OCI-LY1 (cell line): ENCODE measurements around the gene PTPRE.

Experiments
- H2AFZ ChIP-seq: fragments of 200-600 bp; sonication (generic), shearing (Covaris generic); 2 replicates; pipeline ENCODE4 v1.6.0; 2014; ENCODE audit warnings: antibody characterized with exemption, mild to moderate bottlenecking, low read length
- H3F3A ChIP-seq: fragments of 200-600 bp; sonication (generic), shearing (Covaris generic); 2 replicates; pipeline ENCODE4 v1.6.0; 2014; ENCODE audit warnings: mild to moderate bottlenecking, antibody characterized with exemption, low read length, moderate library complexity; ENCODE audit not compliant: insufficient read depth
- H3K27ac ChIP-seq: fragments of 200-600 bp; sonication (generic); 2 replicates; pipeline ENCODE4 v1.5.1; 2014; ENCODE audit warnings: low read length, mixed run types, mild to moderate bottlenecking, low read depth; ENCODE audit not compliant: poor library complexity, severe bottlenecking
- H3K27me3 ChIP-seq: fragments of 200-600 bp; sonication (generic); 2 replicates; pipeline ENCODE4 v1.6.0; 2014; ENCODE audit warnings: antibody characterized with exemption, mild to moderate bottlenecking, low read length, moderate library complexity; ENCODE audit not compliant: insufficient read depth
- H3K36me3 ChIP-seq: fragments of 200-600 bp; sonication (generic); 2 replicates; pipeline ENCODE4 v1.6.1; 2014; ENCODE audit warnings: mild to moderate bottlenecking, antibody characterized with exemption, low read length, moderate library complexity, mixed read lengths; ENCODE audit not compliant: insufficient read depth
- H3K4me1 ChIP-seq: fragments of 200-600 bp; sonication (generic); 2 replicates; pipeline ENCODE4 v1.5.1; 2014; ENCODE audit warnings: mild to moderate bottlenecking, low read length, moderate library complexity; ENCODE audit not compliant: insufficient read depth, severe bottlenecking
- H3K4me2 ChIP-seq: fragments of 200-600 bp; sonication (generic), shearing (Covaris generic); 2 replicates; pipeline ENCODE4 v1.6.1; 2014; ENCODE audit warnings: low read length
- H3K4me3 ChIP-seq: fragments of 200-600 bp; sonication (generic); 2 replicates; pipeline ENCODE4 v1.5.1; 2014; ENCODE audit warnings: low read length, low read depth, mild to moderate bottlenecking, mixed read lengths; ENCODE audit not compliant: poor library complexity, severe bottlenecking
- H3K79me2 ChIP-seq: fragments of 200-600 bp; shearing (Covaris generic); 2 replicates; pipeline ENCODE4 v1.6.1; 2016; ENCODE audit warnings: mixed run types, low read length, mixed read lengths; ENCODE audit not compliant: insufficient read depth
- H3K9ac ChIP-seq: fragments of 200-600 bp; sonication (generic), shearing (Covaris generic); 2 replicates; pipeline ENCODE4 v1.6.1; 2014; ENCODE audit warnings: mild to moderate bottlenecking, low read length, mixed read lengths
- H3K9me2 ChIP-seq: fragments of 200-600 bp; sonication (generic), shearing (Covaris generic); 2 replicates; pipeline ENCODE4 v1.6.1; 2014; ENCODE audit warnings: low read depth, mild to moderate bottlenecking, low read length, mixed read lengths
- H3K9me3 ChIP-seq: fragments of 200-600 bp; shearing (Covaris generic); 2 replicates; pipeline ENCODE4 v1.6.1; 2014; ENCODE audit warnings: low read length, mixed read lengths
- H4K20me1 ChIP-seq: fragments of 200-600 bp; sonication (generic), shearing (Covaris generic); 2 replicates; pipeline ENCODE4 v1.6.0; 2016; ENCODE audit warnings: mild to moderate bottlenecking, low read length; ENCODE audit not compliant: insufficient read depth
- EZH2 ChIP-seq: fragments of 200-600 bp; sonication (generic), shearing (Covaris generic); IDR thresholded peaks from 2 replicates; pipeline ENCODE4 v1.8.0; 2017; ENCODE audit warnings: borderline replicate concordance, mixed run types, mild to moderate bottlenecking, antibody characterized with exemption, low read length, moderate library complexity, mixed read lengths
- TF ChIP-seq, protein P1 (sequence below): fragments of 200-600 bp; sonication (generic), shearing (Covaris generic); IDR thresholded peaks from 2 replicates; pipeline ENCODE4 v1.5.1; 2017; ENCODE audit warnings: mild to moderate bottlenecking, antibody characterized with exemption, low read length, moderate library complexity, mixed read lengths

PTPRE gene

DNA sequence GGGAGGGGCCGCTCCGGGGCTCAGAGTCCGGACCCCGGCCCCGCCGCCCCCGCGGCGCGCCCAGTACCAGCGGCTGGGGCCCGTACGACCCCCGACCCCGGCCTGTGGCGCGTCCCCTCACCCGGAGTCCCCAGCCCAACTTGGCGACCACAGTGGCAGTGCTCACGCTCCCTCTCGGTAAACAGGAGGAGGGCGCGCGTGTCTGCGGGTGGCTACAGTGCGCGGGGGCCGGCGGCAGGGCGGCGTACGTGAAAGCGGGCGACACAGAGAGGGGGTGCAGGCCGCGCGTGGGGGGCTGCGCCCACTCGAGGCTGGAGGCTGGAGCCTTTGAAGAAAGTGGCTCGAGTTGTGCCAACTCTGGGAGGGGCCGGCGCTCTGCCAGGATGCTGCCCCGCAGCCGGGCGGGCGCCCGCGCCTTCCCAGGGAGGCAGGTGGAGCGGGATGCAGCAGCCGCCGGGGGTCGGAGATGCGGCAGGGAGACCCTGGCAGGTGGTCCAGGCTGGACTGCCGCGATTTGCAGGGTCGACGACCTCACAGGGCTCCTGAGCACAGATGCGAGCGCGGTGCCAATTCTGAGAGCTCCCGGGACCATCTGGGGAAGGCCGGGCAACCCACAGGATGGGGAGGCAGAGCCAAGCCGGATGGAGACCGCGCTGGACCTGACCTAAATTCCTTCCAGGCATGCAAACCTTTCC lies 655 bp downstream of the PTPRE start:
- Histone ChIP-seq H3K4me2 (no peak overlapping the region), H4K20me1 (no peaks in the 10 kb centered on the region), H3K9me2 (no peaks in the 10 kb centered on the region), H3F3A (no peaks in the 10 kb centered on the region), H3K4me1 (no peaks in the 10 kb centered on the region), H3K9ac (no peak overlapping the region), H3K79me2 (no peaks in the 10 kb centered on the region), H3K27ac (no peak overlapping the region), H3K4me3 (no peak overlapping the region), H3K36me3 (no peaks in the 10 kb centered on the region), H3K27me3 (no peaks in the 10 kb centered on the region), H3K9me3 (no peaks in the 10 kb centered on the region), H2AFZ (no peak overlapping the region)
- TF ChIP-seq, protein P1, sequence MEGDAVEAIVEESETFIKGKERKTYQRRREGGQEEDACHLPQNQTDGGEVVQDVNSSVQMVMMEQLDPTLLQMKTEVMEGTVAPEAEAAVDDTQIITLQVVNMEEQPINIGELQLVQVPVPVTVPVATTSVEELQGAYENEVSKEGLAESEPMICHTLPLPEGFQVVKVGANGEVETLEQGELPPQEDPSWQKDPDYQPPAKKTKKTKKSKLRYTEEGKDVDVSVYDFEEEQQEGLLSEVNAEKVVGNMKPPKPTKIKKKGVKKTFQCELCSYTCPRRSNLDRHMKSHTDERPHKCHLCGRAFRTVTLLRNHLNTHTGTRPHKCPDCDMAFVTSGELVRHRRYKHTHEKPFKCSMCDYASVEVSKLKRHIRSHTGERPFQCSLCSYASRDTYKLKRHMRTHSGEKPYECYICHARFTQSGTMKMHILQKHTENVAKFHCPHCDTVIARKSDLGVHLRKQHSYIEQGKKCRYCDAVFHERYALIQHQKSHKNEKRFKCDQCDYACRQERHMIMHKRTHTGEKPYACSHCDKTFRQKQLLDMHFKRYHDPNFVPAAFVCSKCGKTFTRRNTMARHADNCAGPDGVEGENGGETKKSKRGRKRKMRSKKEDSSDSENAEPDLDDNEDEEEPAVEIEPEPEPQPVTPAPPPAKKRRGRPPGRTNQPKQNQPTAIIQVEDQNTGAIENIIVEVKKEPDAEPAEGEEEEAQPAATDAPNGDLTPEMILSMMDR: no peak
- TF ChIP-seq EZH2: no peak

DNA sequence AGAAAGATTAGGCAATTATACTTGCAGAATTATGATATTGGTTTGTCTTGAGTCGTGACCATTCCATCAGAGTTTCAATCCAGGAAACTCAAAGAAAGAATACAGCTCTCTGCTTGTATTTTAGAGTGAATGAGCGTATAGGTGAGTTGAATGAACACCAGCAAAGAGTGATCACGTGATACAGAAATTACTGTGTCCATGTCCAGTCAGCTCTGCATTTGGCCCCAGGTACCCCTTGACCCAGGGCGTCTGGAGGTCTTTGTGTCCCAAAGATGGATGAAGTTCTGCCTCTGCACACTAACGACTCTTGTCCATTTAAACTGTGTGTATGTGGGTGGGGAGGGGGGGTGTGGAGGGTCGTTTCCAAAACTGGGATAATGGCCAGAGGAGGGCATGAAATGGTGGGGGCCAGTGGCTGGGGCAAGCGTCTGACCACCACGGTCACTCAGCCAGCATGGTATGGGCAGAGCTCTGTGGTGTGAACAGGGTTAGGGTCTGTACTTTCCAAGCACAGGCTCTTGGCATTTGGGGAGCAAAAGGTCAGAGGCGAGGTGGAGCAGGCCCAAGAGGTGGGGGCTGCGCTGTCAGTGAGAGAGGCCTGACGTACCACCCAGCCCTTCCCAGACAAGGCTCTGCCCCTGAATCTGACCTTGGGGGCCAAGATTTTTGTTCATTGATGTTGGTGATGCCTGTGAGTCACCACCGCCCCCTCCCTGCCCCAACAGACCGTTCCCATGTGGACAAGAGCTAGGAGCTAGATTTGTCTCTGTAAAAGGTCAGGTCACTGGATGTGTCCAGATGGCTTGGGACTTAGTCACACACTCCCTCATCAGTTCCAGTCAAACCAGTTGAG lies 1.4 kb downstream of the PTPRE start:
- no peak for TF ChIP-seq EZH2
- TF ChIP-seq, protein P1: no peak
- no peak overlapping the region for H3K27ac ChIP-seq
- H2AFZ ChIP-seq: no peak overlapping the region
- H3K4me2 ChIP-seq: no peak overlapping the region
- no peaks in the 10 kb centered on the region for H3K79me2 ChIP-seq
- H3K9ac ChIP-seq: no peak overlapping the region
- H3K4me1 ChIP-seq: no peaks in the 10 kb centered on the region
- H3K4me3 ChIP-seq: no peak overlapping the region
- no peaks in the 10 kb centered on the region for H3F3A ChIP-seq
- no peaks in the 10 kb centered on the region for H3K27me3 ChIP-seq
- H4K20me1 ChIP-seq: no peaks in the 10 kb centered on the region
- no peaks in the 10 kb centered on the region for H3K9me3 ChIP-seq
- H3K9me2 ChIP-seq: no peaks in the 10 kb centered on the region
- no peaks in the 10 kb centered on the region for H3K36me3 ChIP-seq

DNA sequence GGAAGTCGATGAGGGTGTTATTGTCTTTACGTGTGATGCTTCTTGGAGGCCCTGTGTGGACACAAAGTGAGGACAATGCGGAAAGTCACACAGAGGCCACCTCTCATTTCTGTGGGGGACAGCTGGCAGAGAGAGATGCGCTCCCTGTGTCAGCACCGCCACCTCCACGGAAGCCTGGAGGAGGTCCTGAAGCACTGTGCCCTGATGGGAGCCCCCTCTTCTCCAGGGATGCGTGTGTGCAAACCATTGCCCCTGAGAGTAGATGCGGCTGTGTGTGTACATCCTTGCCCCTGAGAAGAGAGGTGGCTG lies 2.0 kb downstream of the PTPRE start:
- H3K9ac ChIP-seq: no peak overlapping the region
- no peaks in the 10 kb centered on the region for H3K36me3 ChIP-seq
- H4K20me1 ChIP-seq: no peaks in the 10 kb centered on the region
- H3K4me2 ChIP-seq: no peak overlapping the region
- no peaks in the 10 kb centered on the region for H3F3A ChIP-seq
- H3K9me2 ChIP-seq: no peaks in the 10 kb centered on the region
- H3K27me3 ChIP-seq: no peaks in the 10 kb centered on the region
- no peak overlapping the region for H3K4me3 ChIP-seq
- no peaks in the 10 kb centered on the region for H3K4me1 ChIP-seq
- H3K9me3 ChIP-seq: no peaks in the 10 kb centered on the region
- H3K27ac ChIP-seq: no peak overlapping the region
- H3K79me2 ChIP-seq: no peaks in the 10 kb centered on the region
- H2AFZ ChIP-seq: no peak overlapping the region
- no peak for TF ChIP-seq EZH2
- TF ChIP-seq, protein P1: no peak
